ENCODE measurements around the gene PARD3. TPM values are rescaled to one million over a fixed set of nuclear protein-coding genes. Genes with fewer than 3 reads are reported as not detected.

The PARD3 gene
- total and polyA plus RNA-seq, 10 of the 15 experiments (the other 5 are each of a cell fraction or from before 2014, with no cell fraction given) = 2.6 to 43.1 (median 13.9) TPM

DNA sequence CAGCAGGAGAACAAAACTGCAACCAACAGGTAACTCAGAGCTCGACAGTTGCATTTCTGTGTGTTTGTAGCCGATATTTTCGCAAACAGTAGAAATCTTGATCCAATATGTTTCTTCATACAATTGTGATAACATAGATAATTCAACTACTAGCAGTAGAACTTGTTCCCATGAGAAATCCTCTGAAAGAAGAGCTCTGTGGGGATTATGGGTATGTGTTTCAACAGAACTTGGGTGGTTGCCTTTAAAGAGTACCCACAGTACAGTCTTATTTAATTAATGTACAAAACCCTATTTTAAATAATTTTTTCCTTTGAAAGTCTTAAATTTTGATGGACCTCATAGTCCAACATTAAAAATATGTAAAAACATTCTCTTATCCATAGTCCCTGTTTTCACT is 266.1 kb downstream of the PARD3 start:
- no peak for TF ChIP-seq STAT3 (IDR thresholded peaks at IDR 0.05; ENCODE audit: low read depth, low read length)
- TF ChIP-seq RUNX3 (IDR thresholded peaks at IDR 0.05; ENCODE audit: low read length) = no peak
- no peak for TF ChIP-seq BMI1 (IDR thresholded peaks at IDR 0.05; ENCODE audit: borderline replicate concordance)
- no peak for TF ChIP-seq ZNF622 (IDR thresholded peaks at IDR 0.05)
- TF ChIP-seq, protein P1, sequence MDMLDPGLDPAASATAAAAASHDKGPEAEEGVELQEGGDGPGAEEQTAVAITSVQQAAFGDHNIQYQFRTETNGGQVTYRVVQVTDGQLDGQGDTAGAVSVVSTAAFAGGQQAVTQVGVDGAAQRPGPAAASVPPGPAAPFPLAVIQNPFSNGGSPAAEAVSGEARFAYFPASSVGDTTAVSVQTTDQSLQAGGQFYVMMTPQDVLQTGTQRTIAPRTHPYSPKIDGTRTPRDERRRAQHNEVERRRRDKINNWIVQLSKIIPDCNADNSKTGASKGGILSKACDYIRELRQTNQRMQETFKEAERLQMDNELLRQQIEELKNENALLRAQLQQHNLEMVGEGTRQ (IDR thresholded peaks at IDR 0.05; ENCODE audit: borderline replicate concordance, low read depth, low read length) = no peak
- no peak for TF ChIP-seq CHD2 (IDR thresholded peaks at IDR 0.05; ENCODE audit: borderline replicate concordance, low read depth, low read length)
- TF ChIP-seq, protein P2, sequence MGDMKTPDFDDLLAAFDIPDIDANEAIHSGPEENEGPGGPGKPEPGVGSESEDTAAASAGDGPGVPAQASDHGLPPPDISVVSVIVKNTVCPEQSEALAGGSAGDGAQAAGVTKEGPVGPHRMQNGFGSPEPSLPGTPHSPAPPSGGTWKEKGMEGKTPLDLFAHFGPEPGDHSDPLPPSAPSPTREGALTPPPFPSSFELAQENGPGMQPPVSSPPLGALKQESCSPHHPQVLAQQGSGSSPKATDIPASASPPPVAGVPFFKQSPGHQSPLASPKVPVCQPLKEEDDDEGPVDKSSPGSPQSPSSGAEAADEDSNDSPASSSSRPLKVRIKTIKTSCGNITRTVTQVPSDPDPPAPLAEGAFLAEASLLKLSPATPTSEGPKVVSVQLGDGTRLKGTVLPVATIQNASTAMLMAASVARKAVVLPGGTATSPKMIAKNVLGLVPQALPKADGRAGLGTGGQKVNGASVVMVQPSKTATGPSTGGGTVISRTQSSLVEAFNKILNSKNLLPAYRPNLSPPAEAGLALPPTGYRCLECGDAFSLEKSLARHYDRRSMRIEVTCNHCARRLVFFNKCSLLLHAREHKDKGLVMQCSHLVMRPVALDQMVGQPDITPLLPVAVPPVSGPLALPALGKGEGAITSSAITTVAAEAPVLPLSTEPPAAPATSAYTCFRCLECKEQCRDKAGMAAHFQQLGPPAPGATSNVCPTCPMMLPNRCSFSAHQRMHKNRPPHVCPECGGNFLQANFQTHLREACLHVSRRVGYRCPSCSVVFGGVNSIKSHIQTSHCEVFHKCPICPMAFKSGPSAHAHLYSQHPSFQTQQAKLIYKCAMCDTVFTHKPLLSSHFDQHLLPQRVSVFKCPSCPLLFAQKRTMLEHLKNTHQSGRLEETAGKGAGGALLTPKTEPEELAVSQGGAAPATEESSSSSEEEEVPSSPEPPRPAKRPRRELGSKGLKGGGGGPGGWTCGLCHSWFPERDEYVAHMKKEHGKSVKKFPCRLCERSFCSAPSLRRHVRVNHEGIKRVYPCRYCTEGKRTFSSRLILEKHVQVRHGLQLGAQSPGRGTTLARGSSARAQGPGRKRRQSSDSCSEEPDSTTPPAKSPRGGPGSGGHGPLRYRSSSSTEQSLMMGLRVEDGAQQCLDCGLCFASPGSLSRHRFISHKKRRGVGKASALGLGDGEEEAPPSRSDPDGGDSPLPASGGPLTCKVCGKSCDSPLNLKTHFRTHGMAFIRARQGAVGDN (IDR thresholded peaks at IDR 0.05) = no peak
- CTCF ChIA-PET = interaction anchor here (1.3 kb wide), 1 partner anchor 36 kb away, joined by 4 read pairs; no protein-coding TSS in a partner anchor
- Histone ChIP-seq H3K27me3 (replicated peaks in 1 of 2; ENCODE audit: control insufficient read depth in 2 of 2, insufficient read depth in 2 of 2, low read length in 1 of 2) (0 out of 4 replicates have a peak, but pooled peaks cover 0 to 3% of the 10 kb centered on the region in 2 experiments), H3K4me1 (ENCODE audit: control insufficient read depth, insufficient read depth, low read length) (no peaks in the 10 kb centered on the region), H3K9me3 (replicated peaks; ENCODE audit: control insufficient read depth, insufficient read depth, low read length) (no peaks in the 10 kb centered on the region), H3K4me2 (ENCODE audit: control insufficient read depth, insufficient read depth) (no peak overlapping the region), H3K4me3 (no peak overlapping the region), H3K36me3 (ENCODE audit: control insufficient read depth in 2 of 2, insufficient read depth in 2 of 2, low read length in 1 of 2) (no peaks in the 10 kb centered on the region), H3K27ac (ENCODE audit: control insufficient read depth, insufficient read depth) (no peak overlapping the region), H3K9ac (ENCODE audit: control insufficient read depth, insufficient read depth, low read length) (no peak overlapping the region), H2AFZ (ENCODE audit: control insufficient read depth, low read depth, low read length) (no peak overlapping the region), H3K79me2 (ENCODE audit: control insufficient read depth, insufficient read depth, low read length) (no peaks in the 10 kb centered on the region), H4K20me1 (ENCODE audit: control insufficient read depth, insufficient read depth) (no peaks in the 10 kb centered on the region)
- DNase-seq (ENCODE audit: low read depth, low spot score) (no peak), ATAC-seq (no peak), FAIRE-seq (no peak)
- in situ Hi-C loops (cut with MboI) (no loop called here), intact Hi-C loops (cut with micrococcal nuclease; ENCODE audit: unreplicated experiment) (no loop called here)
- BruUV-seq (replicated peaks) = no TSS peak
- SMC1A ChIA-PET (ENCODE audit: uncharacterized antibody, unreplicated experiment) = interaction anchor here (1.5 to 1.6 kb wide), 2 partner anchors 10 to 63 kb away, joined by 4 read pairs; no protein-coding TSS in a partner anchor
- POLR2A ChIA-PET = interaction anchor here (0.7 kb wide), 1 partner anchor 9 kb away, joined by 3 read pairs; no protein-coding TSS in a partner anchor
- RAD21 ChIA-PET (ENCODE audit: unreplicated experiment) = no interaction called here
- WGBS (ENCODE audit: insufficient coverage, insufficient replicate concordance, low lambda C conversion rate, missing lambda C conversion rate) = 77% methylated on average over 3 of the region's 3 CpGs

Measured in GM12878 (cell line).